Right cardiac atrium (tissue), 5 donors: Measurements from ENCODE around the gene SMOC1. TPM values are rescaled to one million over a fixed set of nuclear protein-coding genes. Genes with fewer than 3 reads are reported as not detected.
A peak's percentile ranks its signal among the peaks of the same experiment; 100 is the strongest.

ENCODE experiments used
- ATAC-seq, 2 donors: fragments of 200-7000 bp; cut with Tn5 transposase; one replicate each; pipeline versions ENCODE4 v1.8.0 to v1.9.1; 2020; ENCODE audit warnings: moderate library complexity in 2 of 2, mild to moderate bottlenecking in 1 of 2
- DNase-seq, 3 donors: peaks; one replicate each; pipeline ENCODE4 v3.0.0-alpha.2; 2020
- H3K27ac ChIP-seq: one replicate; pipeline ENCODE4 v1.5.1; 2013; ENCODE audit warnings: mild to moderate bottlenecking, low read length, control low read depth, moderate library complexity
- H3K27me3 ChIP-seq: one replicate; pipeline ENCODE4 v1.6.1; 2013; ENCODE audit not compliant: control insufficient read depth, insufficient read depth
- H3K4me1 ChIP-seq: one replicate; pipeline ENCODE4 v1.6.1; 2013; ENCODE audit warnings: low read length; ENCODE audit not compliant: control insufficient read depth, insufficient read depth
- H3K4me3 ChIP-seq: one replicate; pipeline ENCODE4 v1.5.1; 2013; ENCODE audit warnings: low read length, control low read depth
- H3K9me3 ChIP-seq: one replicate; pipeline ENCODE4 v1.6.1; 2013; ENCODE audit warnings: low read length; ENCODE audit not compliant: control insufficient read depth
- WGBS: extraction: QIAGEN DNeasy Blood & Tissue Kit; methylation state at CpG from one replicate; pipeline ENCODE4 v1.1.7; 2013; 5-methylcytosine and 5-hydroxymethylcytosine counted together
- intact Hi-C, 4 donors: fragments of 100-400 bp; cut with DNase I; formaldehyde crosslinking; loops; one replicate each; pipeline versions ENCODE4 v1.11.0 to v1.14.0; 2022 to 2023
- polyA plus RNA-seq: library from polyadenylated mRNA; stranded (reverse); fragments of 200-250 nt; gene quantifications from one replicate; pipeline ENCODE4 v1.2.3, GENCODE V29; 2013
- total RNA-seq, 4 donors: library from RNA; stranded (reverse); fragmentation: NEBNext Ultra II Directional; extraction: Animal tissue kit (Norgen Biotek cat#: 25700); gene quantifications; one replicate each; pipeline ENCODE4 v1.2.1, GENCODE V29; 2021
- donor health status: healthy with polysubstance abuse.
- donor health status: DM: no; HTN: yes; CAD: no.
- donor health status: DM: no; HTN: no; CAD: no.
- donor health status: DM: no; HTN: yes; CAD: no; lungs with severe emphysema.
- donor health status: DM: yes; HTN: yes; CAD: no.

SMOC1 gene
- total and polyA plus RNA-seq, 5 donors: 13.4 to 37.0 (median 23.2) TPM

- Histone ChIP-seq H3K27ac (no peak overlapping the region), H3K4me3 (no peak overlapping the region), H3K9me3 (peaks cover 2% of the 10 kb centered on the region), H3K4me1 (no peaks in the 10 kb centered on the region), H3K27me3 (peaks cover 3% of the 10 kb centered on the region)
- intact Hi-C loops: no loop called here
- ATAC-seq (no peak), DNase-seq (no peak)
Observed at GRCh38 chr14:69945912-69946311, 66.7 kb downstream of the SMOC1 start.

- H3K27me3 ChIP-seq: no peaks in the 10 kb centered on the region
- H3K9me3 ChIP-seq: peaks cover 2% of the 10 kb centered on the region
- no peak overlapping the region for H3K27ac ChIP-seq
- intact Hi-C loops: no loop called here
- DNase-seq (no peak), ATAC-seq (no peak)
- 50% methylated on average over 3 of the region's 3 CpGs for WGBS
- H3K4me1 ChIP-seq: no peaks in the 10 kb centered on the region
- H3K4me3 ChIP-seq: no peak overlapping the region
Observed at GRCh38 chr14:69948351-69948750, 69.1 kb downstream of the SMOC1 start.

GRCh38 chr14:69951263-69951662 is 72.0 kb downstream of the SMOC1 start:
- Histone ChIP-seq H3K4me3 (no peak overlapping the region), H3K27me3 (no peaks in the 10 kb centered on the region), H3K4me1 (no peaks in the 10 kb centered on the region), H3K9me3 (no peaks in the 10 kb centered on the region), H3K27ac (no peak overlapping the region)
- 93% methylated on average over 3 of the region's 3 CpGs for WGBS
- no peak for ATAC-seq
- intact Hi-C loops: no loop called here
- no peak for DNase-seq

- H3K4me1 ChIP-seq: no peaks in the 10 kb centered on the region
- ATAC-seq: no peak
- H3K4me3 ChIP-seq: no peak overlapping the region
- intact Hi-C loops: no loop called here
- no peaks in the 10 kb centered on the region for H3K9me3 ChIP-seq
- H3K27me3 ChIP-seq: no peaks in the 10 kb centered on the region
- H3K27ac ChIP-seq: no peak overlapping the region
- DNase-seq: no peak
- WGBS: 80% methylated on average over 9 of the region's 9 CpGs
Observed at GRCh38 chr14:69951935-69952334, 72.7 kb downstream of the SMOC1 start.

GRCh38 chr14:69953266-69953915 is 74.2 kb downstream of the SMOC1 start:
- no peak overlapping the region for H3K27ac ChIP-seq
- H3K9me3 ChIP-seq: no peaks in the 10 kb centered on the region
- no peak overlapping the region for H3K4me3 ChIP-seq
- no peaks in the 10 kb centered on the region for H3K27me3 ChIP-seq
- 67% methylated on average over 16 of the region's 16 CpGs for WGBS
- no peak for DNase-seq
- intact Hi-C loops: no loop called here
- peak in 1 of 2 donors; percentile 61 for ATAC-seq
- H3K4me1 ChIP-seq: no peaks in the 10 kb centered on the region

GRCh38 chr14:69955855-69956845 is 76.9 kb downstream of the SMOC1 start:
- no peaks in the 10 kb centered on the region for H3K27me3 ChIP-seq
- H3K4me3 ChIP-seq: no peak overlapping the region
- DNase-seq (no peak), ATAC-seq (no peak)
- no peak overlapping the region for H3K27ac ChIP-seq
- intact Hi-C loops: no loop called here
- 68% methylated on average over 11 of the region's 11 CpGs for WGBS
- H3K9me3 ChIP-seq: no peaks in the 10 kb centered on the region
- H3K4me1 ChIP-seq: no peaks in the 10 kb centered on the region

- no peaks in the 10 kb centered on the region for H3K9me3 ChIP-seq
- intact Hi-C loops: no loop called here
- no peak overlapping the region for H3K4me3 ChIP-seq
- DNase-seq (no peak), ATAC-seq (peak; percentile 66 to 73)
- WGBS: 58% methylated on average over 3 of the region's 3 CpGs
- no peaks in the 10 kb centered on the region for H3K27me3 ChIP-seq
- no peaks in the 10 kb centered on the region for H3K4me1 ChIP-seq
- H3K27ac ChIP-seq: no peak overlapping the region
Observed at GRCh38 chr14:69956970-69957369, 77.8 kb downstream of the SMOC1 start.

GRCh38 chr14:69957986-69958385 is 78.8 kb downstream of the SMOC1 start:
- WGBS: 49% methylated on average over 1 of the region's 1 CpG
- ATAC-seq: no peak
- Histone ChIP-seq H3K9me3 (no peaks in the 10 kb centered on the region), H3K4me3 (no peak overlapping the region), H3K4me1 (no peaks in the 10 kb centered on the region), H3K27ac (no peak overlapping the region), H3K27me3 (no peaks in the 10 kb centered on the region)
- intact Hi-C loops: no loop called here
- no peak for DNase-seq

- intact Hi-C loops: no loop called here
- DNase-seq: no peak
- 85% methylated on average over 3 of the region's 3 CpGs for WGBS
- no peaks in the 10 kb centered on the region for H3K27me3 ChIP-seq
- H3K27ac ChIP-seq: no peak overlapping the region
- no peaks in the 10 kb centered on the region for H3K4me1 ChIP-seq
- H3K4me3 ChIP-seq: no peak overlapping the region
- H3K9me3 ChIP-seq: no peaks in the 10 kb centered on the region
- no peak for ATAC-seq
Observed at GRCh38 chr14:69959136-69959535, 79.9 kb downstream of the SMOC1 start.

GRCh38 chr14:69960296-69960695 is 81.1 kb downstream of the SMOC1 start:
- no peak overlapping the region for H3K4me3 ChIP-seq
- ATAC-seq (no peak), DNase-seq (no peak)
- H3K27me3 ChIP-seq: no peaks in the 10 kb centered on the region
- H3K9me3 ChIP-seq: no peaks in the 10 kb centered on the region
- H3K27ac ChIP-seq: no peak overlapping the region
- intact Hi-C loops: no loop called here
- H3K4me1 ChIP-seq: no peaks in the 10 kb centered on the region

GRCh38 chr14:69963966-69964365 is 84.8 kb downstream of the SMOC1 start:
- Histone ChIP-seq H3K27ac (no peak overlapping the region), H3K9me3 (no peaks in the 10 kb centered on the region), H3K4me3 (no peak overlapping the region), H3K4me1 (no peaks in the 10 kb centered on the region), H3K27me3 (no peaks in the 10 kb centered on the region)
- 76% methylated on average over 4 of the region's 4 CpGs for WGBS
- intact Hi-C loops: no loop called here
- DNase-seq (no peak), ATAC-seq (no peak)
